OCI-LY3 (cell line): Measurements from ENCODE around the gene TANGO2.

Experiments
- EZH2phosphoT487 ChIP-seq: fragments of 200-600 bp; shearing (Covaris generic); IDR thresholded peaks from 2 replicates; pipeline ENCODE4 v1.6.1; 2018; ENCODE audit warnings: antibody characterized with exemption, mixed run types, low read depth
- TF ChIP-seq, protein P1 (sequence below): fragments of 200-600, 300-600 bp; sonication (generic); IDR thresholded peaks from 2 replicates; pipeline ENCODE4 v1.5.1; 2014; ENCODE audit warnings: antibody characterized with exemption, low read length, low read depth

DNA sequence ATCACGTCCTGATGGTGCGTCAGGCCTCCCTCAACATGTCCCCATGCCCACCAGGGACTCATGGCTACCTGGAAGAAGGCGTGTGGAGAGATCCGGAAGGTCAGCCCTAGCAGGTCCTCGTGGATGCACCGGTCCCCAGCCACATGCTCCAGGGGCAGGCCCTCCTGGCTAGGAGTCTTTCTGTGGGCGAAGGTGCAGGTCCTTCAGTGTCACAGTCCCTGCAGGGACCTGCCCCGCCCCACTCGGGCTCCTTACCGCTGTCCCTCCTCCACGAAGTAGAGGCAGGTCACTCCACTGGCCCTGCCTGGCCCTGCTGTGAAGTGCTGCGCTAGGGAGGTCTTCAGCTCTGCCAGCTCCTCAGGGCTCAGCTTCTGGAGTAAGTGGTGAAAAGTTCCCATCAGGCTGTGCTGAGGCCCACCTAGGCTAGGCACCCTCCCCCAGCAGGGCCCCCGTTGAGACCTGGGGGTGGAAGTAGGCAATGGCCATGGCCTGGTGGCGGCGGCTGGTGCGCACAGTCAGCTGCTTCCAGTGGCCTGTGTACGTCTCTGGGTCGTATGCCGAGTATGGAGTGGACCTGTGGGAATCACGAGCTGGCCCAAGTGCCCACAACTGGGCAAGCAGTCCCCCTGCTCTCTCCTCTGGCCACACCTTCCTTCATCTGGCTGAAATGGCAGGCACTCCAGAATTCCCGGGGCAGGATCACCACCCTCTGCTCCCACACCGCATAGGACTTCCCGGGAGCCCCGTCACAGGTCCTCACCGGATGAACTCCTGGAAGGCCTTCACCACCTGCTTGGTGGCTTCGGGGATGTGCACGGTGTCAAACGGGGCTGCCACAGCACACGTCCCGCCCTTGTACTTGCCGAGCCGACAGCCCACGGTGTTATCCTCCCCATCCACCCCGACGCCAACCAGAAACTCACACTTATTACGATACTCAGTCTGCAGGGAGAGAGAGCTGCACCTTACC lies 93.9 kb downstream of the TANGO2 start:
- TF ChIP-seq, protein P1, sequence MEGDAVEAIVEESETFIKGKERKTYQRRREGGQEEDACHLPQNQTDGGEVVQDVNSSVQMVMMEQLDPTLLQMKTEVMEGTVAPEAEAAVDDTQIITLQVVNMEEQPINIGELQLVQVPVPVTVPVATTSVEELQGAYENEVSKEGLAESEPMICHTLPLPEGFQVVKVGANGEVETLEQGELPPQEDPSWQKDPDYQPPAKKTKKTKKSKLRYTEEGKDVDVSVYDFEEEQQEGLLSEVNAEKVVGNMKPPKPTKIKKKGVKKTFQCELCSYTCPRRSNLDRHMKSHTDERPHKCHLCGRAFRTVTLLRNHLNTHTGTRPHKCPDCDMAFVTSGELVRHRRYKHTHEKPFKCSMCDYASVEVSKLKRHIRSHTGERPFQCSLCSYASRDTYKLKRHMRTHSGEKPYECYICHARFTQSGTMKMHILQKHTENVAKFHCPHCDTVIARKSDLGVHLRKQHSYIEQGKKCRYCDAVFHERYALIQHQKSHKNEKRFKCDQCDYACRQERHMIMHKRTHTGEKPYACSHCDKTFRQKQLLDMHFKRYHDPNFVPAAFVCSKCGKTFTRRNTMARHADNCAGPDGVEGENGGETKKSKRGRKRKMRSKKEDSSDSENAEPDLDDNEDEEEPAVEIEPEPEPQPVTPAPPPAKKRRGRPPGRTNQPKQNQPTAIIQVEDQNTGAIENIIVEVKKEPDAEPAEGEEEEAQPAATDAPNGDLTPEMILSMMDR = no peak
- no peak for TF ChIP-seq EZH2phosphoT487
